ENCODE data around the gene TSG101.

DNA sequence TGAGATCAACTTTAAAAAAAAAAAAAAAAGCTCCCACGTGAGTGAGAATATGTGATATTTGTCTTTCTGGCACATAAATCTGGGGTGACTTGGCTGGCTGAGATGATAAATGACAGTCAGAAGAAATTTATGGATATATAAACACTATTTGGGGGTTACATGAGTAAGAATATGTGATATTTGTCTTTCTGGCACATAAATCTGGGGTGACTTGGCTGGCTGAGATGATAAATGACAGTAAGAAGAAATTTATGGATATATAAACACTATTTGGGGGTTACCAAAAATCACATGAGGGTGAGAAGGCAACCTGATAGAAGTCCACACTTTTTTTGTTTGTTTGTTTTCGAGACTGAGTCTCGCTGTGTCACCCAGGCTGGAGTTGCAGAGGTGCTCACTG, 6.6 kb upstream of the TSG101 start:
- TF ChIP-seq POLR2A (IDR thresholded peaks at IDR 0.05; ENCODE audit: low read depth, low read length) (no peak), POU2F2 (IDR thresholded peaks at IDR 0.05; ENCODE audit: low read depth, low read length) (no peak), POLR2AphosphoS5 (IDR thresholded peaks at IDR 0.05; ENCODE audit: low read depth, low read length) (no peak), SPI1 (IDR thresholded peaks at IDR 0.05; ENCODE audit: low read depth, low read length) (no peak)
